Vagina (tissue), 2 donors: ENCODE measurements around the gene AMOTL1.

Experiments
- CTCF ChIP-seq, 3 experiments: fragments of 450-650 bp in 2 of 3; fragments of 200-600 bp in 1 of 3; sonication (generic) in 1 of 3; IDR thresholded peaks; one replicate each; pipeline ENCODE4 v1.5.1; 2017 to 2019; ENCODE audit warnings: antibody characterized with exemption in 3 of 3, mild to moderate bottlenecking in 2 of 3, moderate library complexity in 2 of 3
- POLR2AphosphoS5 ChIP-seq, 2 donors: sonication (generic); formaldehyde crosslinking; IDR thresholded peaks; one replicate each; pipeline ENCODE4 v1.9.0; 2017; ENCODE audit warnings: antibody characterized with exemption in 2 of 2, mild to moderate bottlenecking in 2 of 2, low read depth in 1 of 2; ENCODE audit not compliant: insufficient read depth in 1 of 2

GRCh38 chr11:94785509-94785908, 17.4 kb downstream of the AMOTL1 start:
- TF ChIP-seq POLR2AphosphoS5 (IDR thresholded peaks at IDR 0.05; ENCODE audit: insufficient read depth in 1 of 2, low read depth in 1 of 2) (no peak), CTCF (IDR thresholded peaks at IDR 0.05) (no peak)
